GM18867 (cell line): ENCODE results near the gene CKAP4.
"Not testable (repeated sequence)": the region's sequence is repeated elsewhere in the genome, so short reads cannot be mapped to it uniquely, and the experiment has no call there.

Source experiments
- ATAC-seq: cut with Tn5 transposase; IDR thresholded peaks from one replicate; pipeline ENCODE4 v1.9.1; 2021; ENCODE audit warnings: mild to moderate bottlenecking, moderate library complexity; ENCODE audit not compliant: unreplicated experiment

Gene CKAP4, protein sequence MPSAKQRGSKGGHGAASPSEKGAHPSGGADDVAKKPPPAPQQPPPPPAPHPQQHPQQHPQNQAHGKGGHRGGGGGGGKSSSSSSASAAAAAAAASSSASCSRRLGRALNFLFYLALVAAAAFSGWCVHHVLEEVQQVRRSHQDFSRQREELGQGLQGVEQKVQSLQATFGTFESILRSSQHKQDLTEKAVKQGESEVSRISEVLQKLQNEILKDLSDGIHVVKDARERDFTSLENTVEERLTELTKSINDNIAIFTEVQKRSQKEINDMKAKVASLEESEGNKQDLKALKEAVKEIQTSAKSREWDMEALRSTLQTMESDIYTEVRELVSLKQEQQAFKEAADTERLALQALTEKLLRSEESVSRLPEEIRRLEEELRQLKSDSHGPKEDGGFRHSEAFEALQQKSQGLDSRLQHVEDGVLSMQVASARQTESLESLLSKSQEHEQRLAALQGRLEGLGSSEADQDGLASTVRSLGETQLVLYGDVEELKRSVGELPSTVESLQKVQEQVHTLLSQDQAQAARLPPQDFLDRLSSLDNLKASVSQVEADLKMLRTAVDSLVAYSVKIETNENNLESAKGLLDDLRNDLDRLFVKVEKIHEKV

GRCh38 chr12:106247674-106248311 lies at the start of gene CKAP4:
Gene CKAP4, minus strand, starts transcription at chr12:106248020. Its CDS starts 169 bp downstream, at chr12:106247851.
- ATAC-seq = peak; percentile 50

DNA sequence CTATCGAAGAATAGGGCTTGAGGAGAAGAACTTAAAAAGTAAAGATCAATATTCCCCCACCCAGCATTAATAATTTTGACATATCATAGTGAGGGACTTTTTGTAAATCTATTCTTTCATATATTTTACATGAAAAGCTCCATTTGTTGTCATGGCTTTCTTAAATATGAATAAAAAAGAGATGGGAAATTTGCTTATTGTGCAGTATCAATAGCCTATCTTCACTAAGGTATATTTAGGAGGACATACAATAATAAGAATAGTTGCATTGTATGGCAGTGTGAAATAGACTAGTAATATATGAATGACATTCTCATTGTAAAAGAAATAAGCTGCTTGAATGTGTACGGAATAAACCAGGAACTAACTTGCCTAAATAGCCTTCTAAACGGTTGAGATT lies 49.3 kb upstream of the CKAP4 start:
- ATAC-seq = no peak

GRCh38 chr12:106296179-106296877 lies 48.5 kb upstream of the CKAP4 start:
- ATAC-seq = no peak

GRCh38 chr12:106292339-106292738 lies 44.5 kb upstream of the CKAP4 start:
- ATAC-seq = no peak

- no peak for ATAC-seq
Observed at GRCh38 chr12:106291342-106291741, 43.5 kb upstream of the CKAP4 start.

DNA sequence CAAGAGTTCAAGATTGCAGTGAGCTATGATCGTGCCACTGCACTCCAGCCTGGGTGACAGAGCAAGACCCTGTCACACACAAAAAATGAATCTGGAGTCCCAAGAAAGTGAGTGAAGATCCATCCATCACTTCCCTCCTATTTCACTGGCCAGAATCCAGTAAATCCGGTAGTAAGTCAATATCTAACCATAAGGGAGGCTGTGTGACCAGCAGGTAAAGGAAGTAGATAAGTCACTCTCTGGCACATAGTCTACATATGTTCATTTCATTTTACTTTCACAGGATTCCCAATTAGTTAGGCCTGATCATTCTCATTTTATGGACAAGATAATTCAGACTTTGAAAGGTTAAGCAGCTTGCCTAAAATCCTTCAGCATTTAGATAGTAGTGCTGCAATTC lies 42.8 kb upstream of the CKAP4 start:
- ATAC-seq = no peak

DNA sequence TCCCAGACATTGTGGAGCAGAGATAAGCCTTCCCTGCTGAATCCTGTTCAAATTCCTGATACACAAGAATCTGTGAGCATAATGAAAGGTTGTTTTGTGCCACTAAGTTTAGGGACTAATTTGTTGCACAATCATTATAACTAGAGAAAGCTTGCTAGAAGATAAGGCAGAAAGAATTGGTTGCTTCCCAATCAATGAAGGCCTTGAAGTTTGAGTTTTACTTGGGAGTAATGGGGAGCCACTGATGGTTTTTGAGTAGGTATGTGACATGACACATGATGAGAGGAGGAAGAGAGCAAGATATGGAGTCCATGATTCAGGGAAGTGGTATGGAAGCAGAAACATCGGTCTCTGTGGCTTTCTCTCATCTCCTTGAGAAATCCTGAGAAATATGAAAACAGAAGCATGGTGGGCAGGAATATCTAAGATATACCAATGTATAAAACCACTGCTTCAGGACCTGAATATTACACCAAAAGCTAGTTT lies 41.4 kb upstream of the CKAP4 start:
- no peak for ATAC-seq

- no peak for ATAC-seq
Observed at GRCh38 chr12:106288494-106289195, 40.8 kb upstream of the CKAP4 start.

DNA sequence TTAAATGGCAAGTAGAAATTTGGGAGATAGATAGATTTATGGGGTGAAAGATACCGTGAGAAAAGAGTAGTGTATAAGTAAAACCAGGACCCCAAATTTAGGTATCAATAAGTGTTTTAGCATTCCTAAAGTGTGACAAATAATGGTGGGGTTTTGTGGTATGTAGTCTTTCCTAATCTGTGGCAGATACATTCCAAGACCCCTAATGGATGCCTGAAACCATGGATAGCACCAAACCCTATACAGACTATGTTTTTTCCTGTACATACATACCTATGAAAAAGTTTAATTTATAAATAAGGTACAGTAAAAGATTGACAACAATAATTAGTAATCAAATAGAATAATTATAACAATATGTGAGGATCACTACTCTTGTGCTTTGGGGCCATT lies 40.3 kb upstream of the CKAP4 start:
- no peak for ATAC-seq

- no peak for ATAC-seq
Observed at GRCh38 chr12:106287364-106287763, 39.5 kb upstream of the CKAP4 start.

GRCh38 chr12:106286576-106287162 lies 38.8 kb upstream of the CKAP4 start:
- not testable (repeated sequence) for ATAC-seq

GRCh38 chr12:106285982-106286381 lies 38.2 kb upstream of the CKAP4 start:
- ATAC-seq = peak; percentile 69

DNA sequence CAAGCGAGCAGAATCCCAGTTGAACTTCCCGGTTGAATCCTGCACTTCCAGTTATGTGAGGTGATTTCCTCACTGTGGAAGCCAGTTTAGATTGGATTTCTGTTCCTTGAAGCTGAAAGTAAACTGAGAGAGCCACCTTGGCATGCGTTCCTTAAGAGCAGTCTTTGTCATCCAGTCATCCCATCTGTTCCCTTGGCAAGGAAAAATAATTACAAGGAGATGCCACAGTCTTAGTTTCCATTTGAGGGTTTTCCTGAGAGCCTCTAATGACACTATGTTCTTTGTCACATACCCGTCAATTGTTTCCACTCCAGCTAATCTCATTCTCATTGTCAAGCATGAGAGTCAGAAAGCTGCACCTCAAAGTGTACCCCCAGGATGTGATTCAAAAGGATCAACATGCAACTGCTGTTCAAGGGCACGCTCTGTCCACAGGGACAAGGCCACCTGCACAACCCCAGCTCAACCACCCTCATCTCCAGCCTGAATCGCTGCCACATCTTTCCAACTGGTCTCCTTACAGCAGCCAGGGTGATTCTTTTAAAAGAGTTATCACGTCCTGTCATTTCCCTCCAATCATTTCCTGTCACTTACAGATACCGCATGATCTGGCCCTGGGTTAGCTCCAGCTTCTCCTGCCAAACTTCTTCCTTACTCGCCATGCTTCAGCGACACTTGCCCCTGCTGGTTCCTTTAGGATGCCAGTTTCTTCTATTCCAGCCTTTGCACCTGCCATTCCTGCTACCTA lies 36.7 kb upstream of the CKAP4 start:
- ATAC-seq = no peak

GRCh38 chr12:106282457-106283097 lies 34.8 kb upstream of the CKAP4 start:
- ATAC-seq = peak; percentile 65

GRCh38 chr12:106281804-106282203 lies 34.0 kb upstream of the CKAP4 start:
- ATAC-seq = no peak

- ATAC-seq = no peak
Observed at GRCh38 chr12:106281056-106281782, 33.4 kb upstream of the CKAP4 start.

DNA sequence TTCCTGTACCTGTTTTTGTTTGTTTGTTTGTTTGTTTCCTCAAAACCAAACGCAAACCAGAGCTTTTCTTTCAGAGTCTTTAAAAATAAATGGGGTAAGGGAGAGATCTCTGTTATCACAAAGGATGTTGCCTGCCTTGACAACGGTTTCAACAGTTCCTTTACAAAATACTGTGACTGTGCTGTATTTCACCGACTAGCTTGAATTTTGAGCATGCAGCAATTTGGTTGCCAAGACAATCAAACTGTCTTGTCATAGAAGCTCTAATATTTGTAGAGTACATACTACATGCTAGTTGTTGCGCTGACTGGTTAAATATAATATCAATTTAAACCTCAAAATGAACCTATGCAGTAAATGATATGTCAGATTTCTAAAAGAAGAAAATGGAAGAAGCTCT lies 32.3 kb upstream of the CKAP4 start:
- ATAC-seq = no peak

- peak; percentile 86 for ATAC-seq
Observed at GRCh38 chr12:106276032-106276740, 28.4 kb upstream of the CKAP4 start.
